Astrocyte (in vitro differentiated cells and primary cell): Measurements from ENCODE around the gene OR51V1.

Experiments
- EZH2 ChIP-seq: IDR thresholded peaks from 2 replicates; pipeline ENCODE4 v1.6.1; 2012; ENCODE audit warnings: mild to moderate bottlenecking, low read length, inconsistent platforms; ENCODE audit not compliant: insufficient read depth
- TF ChIP-seq, protein P1 (sequence below): IDR thresholded peaks from 2 replicates; pipeline ENCODE4 v1.5.1; 2011; ENCODE audit warnings: low read depth, mild to moderate bottlenecking, inconsistent platforms, low read length, moderate library complexity; ENCODE audit not compliant: insufficient read depth

DNA sequence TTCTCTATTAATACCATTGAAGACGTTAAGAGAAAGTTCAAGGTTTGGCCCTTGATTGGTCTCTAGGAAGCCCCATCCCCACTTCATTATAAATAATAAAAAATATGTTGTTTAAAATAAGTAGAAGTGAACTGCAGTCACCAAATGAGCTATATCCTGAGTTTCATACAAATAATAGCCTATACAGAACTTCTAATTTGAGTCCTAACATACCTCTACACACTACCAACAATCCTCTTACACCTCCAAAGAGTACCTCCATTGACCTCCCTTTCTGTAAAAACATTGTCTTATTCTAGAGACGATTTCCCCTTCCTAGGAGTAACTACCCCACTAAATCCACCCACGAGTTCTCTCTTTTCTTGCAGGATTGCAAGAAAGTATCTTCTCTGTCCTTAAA is 41.0 kb upstream of the OR51V1 start:
- TF ChIP-seq, protein P1, sequence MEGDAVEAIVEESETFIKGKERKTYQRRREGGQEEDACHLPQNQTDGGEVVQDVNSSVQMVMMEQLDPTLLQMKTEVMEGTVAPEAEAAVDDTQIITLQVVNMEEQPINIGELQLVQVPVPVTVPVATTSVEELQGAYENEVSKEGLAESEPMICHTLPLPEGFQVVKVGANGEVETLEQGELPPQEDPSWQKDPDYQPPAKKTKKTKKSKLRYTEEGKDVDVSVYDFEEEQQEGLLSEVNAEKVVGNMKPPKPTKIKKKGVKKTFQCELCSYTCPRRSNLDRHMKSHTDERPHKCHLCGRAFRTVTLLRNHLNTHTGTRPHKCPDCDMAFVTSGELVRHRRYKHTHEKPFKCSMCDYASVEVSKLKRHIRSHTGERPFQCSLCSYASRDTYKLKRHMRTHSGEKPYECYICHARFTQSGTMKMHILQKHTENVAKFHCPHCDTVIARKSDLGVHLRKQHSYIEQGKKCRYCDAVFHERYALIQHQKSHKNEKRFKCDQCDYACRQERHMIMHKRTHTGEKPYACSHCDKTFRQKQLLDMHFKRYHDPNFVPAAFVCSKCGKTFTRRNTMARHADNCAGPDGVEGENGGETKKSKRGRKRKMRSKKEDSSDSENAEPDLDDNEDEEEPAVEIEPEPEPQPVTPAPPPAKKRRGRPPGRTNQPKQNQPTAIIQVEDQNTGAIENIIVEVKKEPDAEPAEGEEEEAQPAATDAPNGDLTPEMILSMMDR = no peak
- no peak for TF ChIP-seq EZH2
